ENCODE measurements around the gene ZC3H18. TPM values are rescaled to one million over a fixed set of nuclear protein-coding genes. Genes with fewer than 3 reads are reported as not detected.
"Not testable (repeated sequence)": the region's sequence is repeated elsewhere in the genome, so short reads cannot be mapped to it uniquely, and the experiment has no call there.

The ZC3H18 gene
- total and polyA plus RNA-seq, 7 donors, result 9.6 to 37.7 (median 16.1) TPM

DNA sequence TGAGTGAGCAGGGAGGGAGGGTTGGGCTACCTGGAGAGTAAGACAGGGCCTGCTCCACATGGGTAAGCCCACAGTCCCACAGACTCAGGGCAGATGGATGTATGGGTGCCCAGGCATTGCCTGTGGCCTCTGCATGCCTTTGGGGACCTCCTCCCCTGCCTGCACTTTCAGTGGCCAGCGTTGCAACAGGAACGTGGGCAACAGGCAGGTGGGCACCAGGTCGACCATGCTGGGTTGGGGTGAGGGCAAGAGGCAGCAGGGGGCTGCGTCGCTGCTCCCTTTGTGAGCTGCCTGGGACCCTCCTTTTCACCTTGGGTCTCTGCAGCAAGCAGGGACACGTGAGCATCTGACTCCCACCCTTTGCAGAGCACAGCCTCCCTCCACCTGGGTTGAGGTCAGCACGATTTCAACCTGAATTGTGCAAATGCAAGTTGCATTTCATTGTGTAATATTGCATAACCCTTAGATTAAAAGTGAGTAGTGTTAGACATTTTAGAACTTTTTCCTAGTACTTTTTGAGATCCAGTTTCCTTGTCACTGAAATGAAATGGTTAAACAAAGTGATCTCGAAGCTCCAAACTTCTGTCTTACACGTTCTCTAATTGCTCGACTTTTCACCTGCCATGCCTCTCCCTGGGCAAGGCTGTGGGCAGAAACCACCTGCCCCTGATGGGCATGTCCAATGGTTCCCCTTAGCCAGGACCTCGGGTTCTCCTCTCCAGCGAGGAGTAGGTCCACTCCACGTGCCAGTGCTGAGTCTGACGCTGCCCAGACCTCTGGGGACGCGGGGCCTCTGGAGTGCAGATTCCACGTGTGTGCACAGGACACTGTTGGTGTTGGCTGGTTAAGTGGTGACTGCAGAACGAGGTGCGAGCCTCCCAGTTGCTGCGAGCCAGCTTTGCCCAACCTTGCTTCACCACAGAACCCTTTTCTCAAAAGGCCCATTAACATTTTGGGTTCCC lies 35.3 kb downstream of the ZC3H18 start:
- WGBS, 2 donors, result 84 to 89% methylated on average over 20 of the region's 20 CpGs
- intact Hi-C loops (cut with DNase I), result no loop called here

DNA sequence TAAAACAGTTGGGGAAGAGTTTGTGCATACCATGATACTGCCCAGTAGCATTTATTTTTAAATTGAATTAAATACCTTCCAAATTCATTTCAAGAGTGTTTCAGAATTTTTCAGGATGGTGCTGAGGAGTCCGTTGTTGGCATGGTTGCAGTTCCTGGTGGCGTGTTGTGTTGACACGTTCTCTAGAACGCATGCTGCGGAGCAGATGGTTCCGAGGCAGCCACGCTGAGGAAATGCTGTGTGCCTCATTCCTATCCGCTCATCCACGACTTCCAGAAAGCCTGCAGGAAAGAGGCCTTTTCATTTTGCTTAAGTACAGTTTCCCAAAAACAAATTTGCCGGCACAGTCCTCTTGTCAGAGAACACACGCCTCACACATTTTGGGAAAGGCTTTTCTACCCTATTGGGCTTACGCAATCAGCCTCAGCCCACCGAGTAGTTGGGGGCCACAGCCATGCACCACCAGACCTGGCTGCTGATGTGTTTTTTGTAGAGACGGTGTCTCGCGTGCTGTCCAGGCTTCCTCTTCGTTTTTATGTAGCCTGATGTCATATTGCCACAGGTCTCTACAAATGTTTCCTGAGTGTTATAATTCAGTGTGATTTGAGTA lies 36.0 kb downstream of the ZC3H18 start:
- peaks cover 19 to 87% (median 44%) of the 10 kb centered on the region in 4 donors for H3K36me3 ChIP-seq
- H3K4me1 ChIP-seq, result no peaks in the 10 kb centered on the region
- no peaks in the 10 kb centered on the region for H3K27me3 ChIP-seq
- intact Hi-C loops (cut with DNase I), result no loop called here
- no peak overlapping the region for H3K27ac ChIP-seq
- no peak overlapping the region for H3K4me3 ChIP-seq
- TF ChIP-seq, protein P1, sequence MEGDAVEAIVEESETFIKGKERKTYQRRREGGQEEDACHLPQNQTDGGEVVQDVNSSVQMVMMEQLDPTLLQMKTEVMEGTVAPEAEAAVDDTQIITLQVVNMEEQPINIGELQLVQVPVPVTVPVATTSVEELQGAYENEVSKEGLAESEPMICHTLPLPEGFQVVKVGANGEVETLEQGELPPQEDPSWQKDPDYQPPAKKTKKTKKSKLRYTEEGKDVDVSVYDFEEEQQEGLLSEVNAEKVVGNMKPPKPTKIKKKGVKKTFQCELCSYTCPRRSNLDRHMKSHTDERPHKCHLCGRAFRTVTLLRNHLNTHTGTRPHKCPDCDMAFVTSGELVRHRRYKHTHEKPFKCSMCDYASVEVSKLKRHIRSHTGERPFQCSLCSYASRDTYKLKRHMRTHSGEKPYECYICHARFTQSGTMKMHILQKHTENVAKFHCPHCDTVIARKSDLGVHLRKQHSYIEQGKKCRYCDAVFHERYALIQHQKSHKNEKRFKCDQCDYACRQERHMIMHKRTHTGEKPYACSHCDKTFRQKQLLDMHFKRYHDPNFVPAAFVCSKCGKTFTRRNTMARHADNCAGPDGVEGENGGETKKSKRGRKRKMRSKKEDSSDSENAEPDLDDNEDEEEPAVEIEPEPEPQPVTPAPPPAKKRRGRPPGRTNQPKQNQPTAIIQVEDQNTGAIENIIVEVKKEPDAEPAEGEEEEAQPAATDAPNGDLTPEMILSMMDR (IDR thresholded peaks at IDR 0.05), result no peak
- TF ChIP-seq POLR2AphosphoS5 (IDR thresholded peaks at IDR 0.05), result no peak
- TF ChIP-seq EP300 (IDR thresholded peaks at IDR 0.05), result no peak
- no peak for TF ChIP-seq POLR2A (IDR thresholded peaks at IDR 0.05)
- no peak for DNase-seq
- WGBS, 2 donors, result 93 to 94% methylated on average over 17 of the region's 17 CpGs
- H3K9me3 ChIP-seq, result no peaks in the 10 kb centered on the region

More for the DNA sequence above, 35.3 kb downstream of the ZC3H18 start:
- no peaks in the 10 kb centered on the region for H3K4me1 ChIP-seq
- no peak for DNase-seq
- no peak overlapping the region for H3K4me3 ChIP-seq
- no peak overlapping the region for H3K27ac ChIP-seq
- H3K9me3 ChIP-seq, result no peaks in the 10 kb centered on the region
- TF ChIP-seq, protein P1 (IDR thresholded peaks at IDR 0.05), result no peak
- TF ChIP-seq POLR2A (IDR thresholded peaks at IDR 0.05) (no peak), EP300 (IDR thresholded peaks at IDR 0.05) (no peak), POLR2AphosphoS5 (IDR thresholded peaks at IDR 0.05) (no peak)
- peaks cover 14 to 87% (median 43%) of the 10 kb centered on the region in 4 donors for H3K36me3 ChIP-seq
- no peaks in the 10 kb centered on the region for H3K27me3 ChIP-seq

DNA sequence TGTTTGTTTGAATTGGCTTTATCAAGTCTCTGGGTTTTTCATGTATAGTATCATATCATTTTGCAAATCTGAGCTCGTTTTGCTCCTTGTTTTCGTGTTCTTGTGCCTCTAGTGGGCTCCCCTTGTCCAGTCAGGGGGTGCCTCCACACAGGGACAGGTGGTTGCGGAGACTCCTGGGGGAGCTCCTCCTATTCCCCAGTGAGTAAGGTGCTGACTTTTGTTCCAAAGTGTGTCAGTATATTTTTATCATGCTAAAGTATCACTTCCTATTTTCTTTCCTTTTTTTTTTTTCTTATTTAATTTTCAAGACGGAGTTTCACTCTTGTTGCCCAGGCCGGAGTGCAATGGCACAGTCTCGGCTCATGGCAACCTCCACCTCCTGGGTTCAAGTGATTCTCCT lies 37.9 kb downstream of the ZC3H18 start:
- 85 to 90% methylated on average over 6 of the region's 6 CpGs for WGBS, 2 donors
- TF ChIP-seq, protein P1 (IDR thresholded peaks at IDR 0.05), result no peak
- TF ChIP-seq EP300 (IDR thresholded peaks at IDR 0.05) (no peak), POLR2A (IDR thresholded peaks at IDR 0.05) (no peak), POLR2AphosphoS5 (IDR thresholded peaks at IDR 0.05) (no peak)
- Histone ChIP-seq H3K27ac (no peak overlapping the region), H3K4me1 (no peaks in the 10 kb centered on the region), H3K36me3 (peaks cover 22 to 83% (median 43%) of the 10 kb centered on the region in 4 donors), H3K4me3 (no peak overlapping the region), H3K27me3 (no peaks in the 10 kb centered on the region), H3K9me3 (no peaks in the 10 kb centered on the region)
- DNase-seq, result no peak
- intact Hi-C loops (cut with DNase I), result no loop called here

DNA sequence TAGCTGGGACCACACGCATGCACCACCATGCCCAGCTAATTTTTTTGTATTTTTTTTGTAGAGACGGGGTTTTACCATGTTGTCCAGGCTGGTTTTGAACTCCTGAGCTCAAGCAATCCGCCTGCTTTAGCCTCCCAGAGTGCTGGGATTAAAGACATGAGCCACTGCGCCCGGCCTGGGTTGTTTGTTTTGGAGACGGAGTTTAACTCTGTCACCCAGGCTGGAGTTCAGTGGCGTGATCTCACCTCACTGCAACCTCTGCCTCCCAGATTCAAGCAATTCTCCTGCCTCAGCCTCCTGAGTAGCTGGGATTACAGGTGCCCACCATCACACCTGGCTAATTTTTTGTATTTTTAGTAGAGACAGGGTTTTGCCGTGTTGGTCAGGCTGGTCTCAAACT lies 39.2 kb downstream of the ZC3H18 start:
- H3K27ac ChIP-seq; DNase-seq; H3K27me3 ChIP-seq; H3K4me3 ChIP-seq; H3K9me3 ChIP-seq; intact Hi-C loops (cut with DNase I); H3K4me1 ChIP-seq: not testable (repeated sequence)
- WGBS, 2 donors, result 95 to 96% methylated on average over 8 of the region's 8 CpGs
- H3K36me3 ChIP-seq, result peaks cover 22 to 88% (median 43%) of the 10 kb centered on the region in 4 donors

DNA sequence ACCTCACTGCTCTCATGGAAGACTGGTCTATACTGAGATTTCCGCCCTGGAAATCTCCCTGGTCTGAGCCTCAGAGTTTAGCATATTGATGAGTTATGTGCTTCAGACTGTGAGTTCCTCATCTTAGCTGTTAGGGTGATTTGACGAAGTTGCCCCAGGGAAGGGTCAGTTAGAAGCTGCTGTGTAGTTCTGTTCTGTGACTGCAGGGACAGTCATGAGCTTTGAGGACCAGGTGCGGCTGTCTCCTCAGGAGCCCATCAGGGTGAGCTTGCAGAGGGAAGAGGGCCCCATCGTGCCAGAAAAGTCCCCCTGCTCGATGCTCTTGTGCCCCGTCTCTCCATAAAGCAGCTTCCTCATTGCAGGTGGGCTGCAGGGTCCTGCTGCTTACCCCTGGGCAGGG lies 39.9 kb downstream of the ZC3H18 start:
- Histone ChIP-seq H3K36me3 (peaks cover 16 to 87% (median 42%) of the 10 kb centered on the region in 4 donors), H3K4me1 (no peaks in the 10 kb centered on the region), H3K9me3 (no peaks in the 10 kb centered on the region), H3K27me3 (no peaks in the 10 kb centered on the region), H3K4me3 (no peak overlapping the region), H3K27ac (no peak overlapping the region)
- 93 to 96% methylated on average over 6 of the region's 6 CpGs for WGBS, 2 donors
- intact Hi-C loops (cut with DNase I), result no loop called here
- DNase-seq, result no peak
- TF ChIP-seq POLR2A (IDR thresholded peaks at IDR 0.05) (no peak), EP300 (IDR thresholded peaks at IDR 0.05) (no peak), POLR2AphosphoS5 (IDR thresholded peaks at IDR 0.05) (no peak)
- TF ChIP-seq, protein P1 (IDR thresholded peaks at IDR 0.05), result no peak
